H1 (cell line): ENCODE results near the gene PRG2. TPM values are rescaled to one million over a fixed set of nuclear protein-coding genes. Genes with fewer than 3 reads are reported as not detected.

Experiments used
- ATF2 ChIP-seq: IDR thresholded peaks from 2 replicates; pipeline ENCODE4 v1.6.1; 2012; ENCODE audit warnings: low read length, inconsistent platforms
- BRCA1 ChIP-seq: IDR thresholded peaks from 2 replicates; pipeline ENCODE4 v1.6.1; 2012; ENCODE audit warnings: low read depth, low read length, improper control_type of control experiment
- CHD2 ChIP-seq: IDR thresholded peaks from 2 replicates; pipeline ENCODE4 v1.6.1; 2012; ENCODE audit warnings: low read length, improper control_type of control experiment
- PHF8 ChIP-seq: fragments of 200-600 bp; sonication (generic); conservative IDR thresholded peaks from 2 replicates; pipeline ENCODE4 v1.7.1; 2012; ENCODE audit warnings: low read depth, mild to moderate bottlenecking, inconsistent platforms, low read length, moderate library complexity
- POLR2AphosphoS5 ChIP-seq: IDR thresholded peaks from 2 replicates; pipeline ENCODE4 v1.6.1; 2011; ENCODE audit warnings: low read depth, low read length
- polyA plus RNA-seq, 7 experiments: library from polyadenylated mRNA; depleted of rRNA in 3 of 7; stranded (reverse) in 5 of 7; unstranded in 2 of 7; fragments of >200 nt in 5 of 7; fragments of 200-250 nt in 2 of 7; gene quantifications; 1 replicate in 5 of 7; 2 replicates in 1 of 7; 4 replicates in 1 of 7; pipeline versions ENCODE4 v1.2.1 to v1.2.3, GENCODE V29; 2011 to 2013; ENCODE audit warnings: missing spikeins in 2 of 7, mixed read lengths in 2 of 7
- total RNA-seq: library from RNA; stranded (reverse); fragmentation: NEBNext Ultra II Directional; extraction: Animal tissue kit (Norgen Biotek cat#: 25700); gene quantifications from 2 replicates; pipeline ENCODE4 v1.2.1, GENCODE V29; 2021
- TF ChIP-seq, protein P1 (sequence below): IDR thresholded peaks from 2 replicates; pipeline ENCODE4 v1.6.1; 2012; ENCODE audit warnings: inconsistent platforms

PRG2 gene
- total and polyA plus RNA-seq, 2 of the 8 experiments (the other 6 are each of a cell fraction or from before 2014, with no cell fraction given), result 0.32 TPM; not detected in 1

DNA sequence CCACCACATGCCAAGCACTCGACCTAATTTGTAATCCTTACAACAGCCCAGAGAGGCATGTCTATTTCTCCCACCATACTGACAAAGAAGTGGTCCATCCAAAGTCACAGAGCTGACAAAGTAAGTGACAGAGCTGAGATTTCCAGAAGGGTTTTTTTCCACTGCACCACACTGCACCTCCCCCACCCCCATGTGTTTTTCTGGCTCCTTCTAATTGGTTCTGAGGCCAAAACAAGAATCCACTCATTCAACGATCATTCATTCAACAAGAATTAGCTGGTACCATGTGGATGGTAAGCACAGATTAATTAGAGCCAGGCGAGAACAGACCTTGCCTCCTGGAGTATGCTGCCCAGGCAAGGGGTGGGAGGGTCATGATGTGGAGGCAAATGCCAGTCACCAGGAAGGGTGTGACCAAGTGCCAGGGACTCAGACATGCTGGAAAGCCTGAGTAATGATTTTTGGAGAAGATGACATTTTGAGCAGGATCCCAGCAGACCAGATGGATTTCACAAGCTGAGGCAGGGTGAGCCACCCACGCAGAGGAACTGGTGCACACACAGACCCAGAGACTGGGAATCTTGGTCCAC is 14.9 kb upstream of the PRG2 start (continued):
- TF ChIP-seq, protein P1, sequence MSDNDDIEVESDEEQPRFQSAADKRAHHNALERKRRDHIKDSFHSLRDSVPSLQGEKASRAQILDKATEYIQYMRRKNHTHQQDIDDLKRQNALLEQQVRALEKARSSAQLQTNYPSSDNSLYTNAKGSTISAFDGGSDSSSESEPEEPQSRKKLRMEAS, result no peak
- TF ChIP-seq POLR2AphosphoS5 (no peak), CHD2 (no peak), PHF8 (no peak), ATF2 (no peak), BRCA1 (no peak)
- TF ChIP-seq, all 59 proteins: peak for 0
